Measurements from ENCODE around the gene CASP5.
"Not testable (repeated sequence)": the region's sequence is repeated elsewhere in the genome, so short reads cannot be mapped to it uniquely, and the experiment has no call there.

CASP5 gene

DNA sequence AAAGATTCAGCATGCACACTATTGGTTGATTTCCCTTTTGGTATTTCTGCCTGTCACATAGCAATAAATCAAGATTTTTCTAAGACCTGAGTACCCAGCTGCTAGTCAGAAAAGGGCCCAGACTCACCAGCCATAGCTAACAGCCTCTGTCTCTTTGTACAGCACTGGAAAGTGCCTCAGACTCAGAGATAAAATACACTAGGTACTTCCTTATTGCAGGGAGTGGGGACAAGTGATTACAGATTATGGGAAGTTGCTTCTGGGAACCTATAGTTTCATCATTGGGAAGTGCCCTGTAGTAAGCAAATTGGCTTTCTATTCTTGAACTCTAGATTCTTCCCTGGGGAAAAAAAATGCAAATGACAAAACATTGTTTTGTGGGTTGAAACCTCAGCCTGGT lies at the start of gene CASP5:
Gene CASP5 (minus strand): TSS at position 166 of the 400 bp plus-strand sequence. CDS start 32 bp downstream, at position 134.
- no peak for DNase-seq

GRCh38 chr11:105072080-105072479 lies 49.1 kb upstream of the CASP5 start:
- DNase-seq: not testable (repeated sequence)

GRCh38 chr11:105071089-105071732 lies 48.2 kb upstream of the CASP5 start:
- no peak for DNase-seq

GRCh38 chr11:105070306-105070705 lies 47.3 kb upstream of the CASP5 start:
- no peak for DNase-seq

GRCh38 chr11:105069749-105070148 lies 46.8 kb upstream of the CASP5 start:
- not testable (repeated sequence) for DNase-seq

- DNase-seq: not testable (repeated sequence)
Measured at GRCh38 chr11:105063245-105063941, 40.4 kb upstream of the CASP5 start.

GRCh38 chr11:105057432-105057831 lies 34.5 kb upstream of the CASP5 start:
- no peak for DNase-seq

- no peak for DNase-seq
Measured at GRCh38 chr11:105056446-105056845, 33.5 kb upstream of the CASP5 start.

- no peak for DNase-seq
Measured at GRCh38 chr11:105054723-105055493, 31.9 kb upstream of the CASP5 start.

DNA sequence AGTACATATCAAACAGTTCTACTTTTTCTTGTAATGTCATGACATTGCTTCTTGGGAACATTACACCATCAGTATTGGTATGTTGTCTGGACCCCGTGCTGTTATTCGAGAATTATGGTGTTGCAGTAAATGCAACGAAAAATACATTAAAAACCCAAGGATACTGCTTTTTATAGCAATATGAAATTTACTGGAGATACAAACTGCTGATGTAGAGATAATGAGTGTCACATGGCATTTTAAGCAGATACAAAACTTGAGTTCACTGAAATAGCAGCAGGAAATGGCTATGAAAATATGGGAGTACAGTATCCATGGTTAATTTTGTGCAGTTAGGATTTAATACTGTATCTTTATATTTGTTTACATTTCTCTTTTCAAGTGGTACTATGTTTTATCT lies 29.5 kb upstream of the CASP5 start:
- no peak for DNase-seq

GRCh38 chr11:105051559-105051958 lies 28.6 kb upstream of the CASP5 start:
- DNase-seq: no peak

GRCh38 chr11:105049481-105049880 lies 26.5 kb upstream of the CASP5 start:
- DNase-seq: no peak

GRCh38 chr11:105046898-105047579 lies 24.1 kb upstream of the CASP5 start:
- DNase-seq: no peak

GRCh38 chr11:105045676-105046296 lies 22.8 kb upstream of the CASP5 start:
- DNase-seq: no peak

- DNase-seq: not testable (repeated sequence)
Measured at GRCh38 chr11:105044557-105045524, 21.9 kb upstream of the CASP5 start, which contains the start of gene CARD16. CARD16 (minus strand) TSS chr11:105045335; CDS start chr11:105045297, 38 bp downstream.

DNA sequence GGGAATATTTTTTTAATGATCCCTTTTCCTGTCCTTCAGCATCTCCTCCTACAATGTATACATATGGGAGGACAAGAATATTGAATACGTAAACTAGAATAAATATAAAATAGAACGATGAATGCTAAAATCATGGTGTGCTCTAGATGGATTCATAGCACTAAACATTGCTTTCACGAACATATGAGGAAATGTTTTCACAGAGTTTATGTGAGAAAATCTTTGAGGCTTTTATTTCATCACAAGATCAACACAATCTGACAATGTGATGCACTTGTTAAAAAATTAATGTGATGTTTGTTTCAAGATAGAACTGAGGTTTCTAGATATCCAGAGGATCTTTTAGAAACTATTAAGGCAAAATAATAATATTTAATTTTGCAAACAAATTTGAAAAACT lies 19.2 kb upstream of the CASP5 start:
- no peak for DNase-seq

DNA sequence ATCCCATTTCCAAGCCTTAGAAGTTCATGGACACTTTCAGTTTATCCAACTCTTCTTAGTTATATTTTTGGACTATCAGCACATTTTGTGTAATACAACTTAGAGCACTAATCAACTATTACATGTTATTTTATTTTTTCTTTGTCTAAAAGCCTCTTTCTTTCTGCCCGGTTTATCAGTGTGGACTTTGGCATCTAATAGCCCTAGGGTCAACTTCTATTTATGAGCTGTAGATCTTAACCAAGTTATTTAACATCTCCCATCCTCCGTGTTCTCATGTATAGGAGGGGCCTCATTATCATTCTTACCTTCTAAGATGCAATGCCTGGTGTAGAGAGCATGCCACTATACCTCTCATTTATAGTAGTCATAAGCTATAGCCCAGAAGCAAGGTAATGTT lies 17.7 kb upstream of the CASP5 start:
- no peak for DNase-seq

- DNase-seq: no peak
Measured at GRCh38 chr11:105034813-105035620, 12.0 kb upstream of the CASP5 start, which contains the start of gene CASP1. CASP1 (minus strand) TSS chr11:105035144; CDS start chr11:105035113, 31 bp downstream.

DNA sequence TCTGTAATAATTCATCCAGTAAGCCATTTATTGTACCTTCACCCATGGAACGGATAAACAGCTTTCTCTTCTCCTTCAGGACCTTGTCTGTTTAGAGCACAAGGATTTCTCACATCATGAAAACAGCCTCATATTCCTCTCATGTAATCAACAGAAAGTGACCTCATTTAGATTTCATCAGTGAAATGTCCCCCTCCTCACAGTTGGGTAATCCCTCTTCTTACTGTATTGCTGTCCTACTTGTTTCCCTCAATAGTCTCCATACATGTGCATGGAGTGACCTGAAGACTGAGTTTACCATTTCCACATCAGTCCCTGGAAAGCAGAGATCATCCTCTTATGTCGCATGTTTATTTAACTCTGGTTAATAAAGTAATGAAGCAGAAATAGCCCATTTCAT lies 11.4 kb upstream of the CASP5 start:
- DNase-seq: not testable (repeated sequence)

GRCh38 chr11:105033781-105034180 lies 10.8 kb upstream of the CASP5 start:
- DNase-seq: no peak

All from NCI-H1048 (cell line).